Natural killer cell treated with Interleukin-12 subunit alpha and Interleukin-12 subunit beta and Interleukin-15 and Interleukin-18, amount 100 ng/mL, for 72 hours (primary cell): ENCODE measurements around the gene SEMA3B. TPM values are rescaled to one million over a fixed set of nuclear protein-coding genes. Genes with fewer than 3 reads are reported as not detected.
"Not testable (repeated sequence)": the region's sequence is repeated elsewhere in the genome, so short reads cannot be mapped to it uniquely, and the experiment has no call there.

Source experiments
- ATAC-seq, 2 donors: fragments of 150-1000 bp; cut with Tn5 transposase in 1 of 2; sonication (Bioruptor Pico), chemical (Tn5 transposase) in 1 of 2; 2 replicates each; pipeline ENCODE4 v1.10.0; 2021
- DNase-seq: peaks from one replicate; pipeline ENCODE4 v3.0.0; 2022; ENCODE audit warnings: low spot score
- H3K27ac Mint-ChIP-seq, 2 donors: 1 replicate in 1 of 2; 2 replicates in 1 of 2; pipeline ENCODE4 v1.8.0; 2022; ENCODE audit warnings: mixed read lengths in 2 of 2, mild to moderate bottlenecking in 1 of 2, moderate library complexity in 1 of 2
- H3K27me3 Mint-ChIP-seq, 2 donors: 1 replicate in 1 of 2; 2 replicates in 1 of 2; pipeline ENCODE4 v1.8.0; 2022; ENCODE audit warnings: mixed read lengths in 2 of 2
- H3K36me3 Mint-ChIP-seq: one replicate; pipeline ENCODE4 v1.8.0; 2022; ENCODE audit warnings: mixed read lengths
- H3K4me1 Mint-ChIP-seq, 2 donors: 1 replicate in 1 of 2; 2 replicates in 1 of 2; pipeline ENCODE4 v1.8.0; 2022; ENCODE audit warnings: low read depth in 2 of 2, mixed read lengths in 2 of 2, mild to moderate bottlenecking in 1 of 2
- H3K4me3 Mint-ChIP-seq: one replicate; pipeline ENCODE4 v1.8.0; 2022; ENCODE audit warnings: mixed read lengths
- H3K9me3 Mint-ChIP-seq: 2 replicates; pipeline ENCODE4 v1.8.0; 2022; ENCODE audit warnings: mixed read lengths
- total RNA-seq, 2 donors: library from RNA; stranded (reverse); gene quantifications; one replicate each; pipeline ENCODE4 v1.2.3, GENCODE V29; 2022

The SEMA3B gene
- total RNA-seq, 2 donors from 2014 or later: 0.89 to 1.2 TPM

DNA sequence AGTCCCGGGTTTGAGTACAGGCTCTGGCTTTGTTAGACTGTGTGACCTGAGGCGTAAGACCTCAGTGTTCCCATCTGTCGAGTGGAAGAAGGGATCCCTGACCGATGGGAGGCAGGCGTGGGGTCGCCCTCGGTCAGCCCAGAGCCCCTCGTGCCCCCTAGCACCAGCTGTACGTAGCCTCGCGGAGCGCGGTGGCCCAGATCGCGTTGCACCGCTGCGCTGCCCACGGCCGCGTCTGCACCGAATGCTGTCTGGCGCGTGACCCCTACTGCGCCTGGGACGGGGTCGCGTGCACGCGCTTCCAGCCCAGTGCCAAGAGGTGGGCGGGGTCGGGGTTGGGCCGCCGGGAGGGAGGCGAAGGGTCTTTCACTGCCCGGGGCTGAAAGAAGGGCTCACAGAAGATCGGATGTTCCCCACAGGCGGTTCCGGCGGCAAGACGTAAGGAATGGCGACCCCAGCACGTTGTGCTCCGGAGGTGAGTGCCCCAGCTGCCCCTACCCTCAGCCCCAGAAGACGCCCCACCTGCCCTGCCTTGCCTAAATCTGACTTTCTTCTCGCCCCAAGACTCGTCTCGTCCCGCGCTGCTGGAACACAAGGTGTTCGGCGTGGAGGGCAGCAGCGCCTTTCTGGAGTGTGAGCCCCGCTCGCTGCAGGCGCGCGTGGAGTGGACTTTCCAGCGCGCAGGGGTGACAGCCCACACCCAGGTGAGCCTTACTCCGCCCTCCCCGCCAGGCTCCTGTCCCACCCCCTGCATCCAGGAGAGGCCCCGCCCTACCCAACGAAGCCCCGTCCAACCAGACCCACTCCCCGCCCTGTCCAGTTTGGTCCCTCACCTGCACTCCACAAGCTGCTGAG, 6.4 kb downstream of the SEMA3B start:
- Mint-ChIP-seq H3K36me3 (no peaks in the 10 kb centered on the region), H3K27ac (no peak overlapping the region), H3K4me3 (peak overlapping the region; percentile 21), H3K4me1 (peaks cover 20 to 22% of the 10 kb centered on the region in 2 donors), H3K27me3 (peaks cover 21 to 24% of the 10 kb centered on the region in 2 donors), H3K9me3 (no peaks in the 10 kb centered on the region)
- DNase-seq (no peak), ATAC-seq (no peak)

DNA sequence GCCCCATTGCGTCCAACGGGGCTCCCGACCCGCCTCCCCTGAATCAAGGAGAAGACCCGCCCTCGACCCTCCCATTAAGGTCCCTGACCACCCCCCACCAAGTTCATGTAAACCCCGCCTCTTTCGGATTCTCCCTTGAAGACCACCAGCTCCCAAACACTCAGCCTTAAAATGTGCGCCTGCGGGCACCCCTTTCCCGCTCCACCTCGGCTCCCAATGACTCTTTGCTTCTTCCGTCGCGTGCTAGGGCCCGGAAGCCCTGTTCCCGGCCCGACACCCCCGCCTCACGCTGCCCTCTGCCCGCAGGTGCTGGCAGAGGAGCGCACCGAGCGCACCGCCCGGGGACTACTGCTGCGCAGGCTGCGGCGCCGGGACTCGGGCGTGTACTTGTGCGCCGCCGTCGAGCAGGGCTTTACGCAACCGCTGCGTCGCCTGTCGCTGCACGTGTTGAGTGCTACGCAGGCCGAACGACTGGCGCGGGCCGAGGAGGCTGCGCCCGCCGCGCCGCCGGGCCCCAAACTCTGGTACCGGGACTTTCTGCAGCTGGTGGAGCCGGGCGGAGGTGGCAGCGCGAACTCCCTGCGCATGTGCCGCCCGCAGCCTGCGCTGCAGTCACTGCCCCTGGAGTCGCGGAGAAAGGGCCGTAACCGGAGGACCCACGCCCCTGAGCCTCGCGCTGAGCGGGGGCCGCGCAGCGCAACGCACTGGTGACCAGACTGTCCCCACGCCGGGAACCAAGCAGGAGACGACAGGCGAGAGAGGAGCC, 7.2 kb downstream of the SEMA3B start:
- H3K4me3 Mint-ChIP-seq: no peak overlapping the region
- no peaks in the 10 kb centered on the region for H3K36me3 Mint-ChIP-seq
- H3K27ac Mint-ChIP-seq: no peak overlapping the region
- peaks cover 21 to 24% of the 10 kb centered on the region in 2 donors for H3K27me3 Mint-ChIP-seq
- H3K4me1 Mint-ChIP-seq: peaks cover 20 to 22% of the 10 kb centered on the region in 2 donors
- no peaks in the 10 kb centered on the region for H3K9me3 Mint-ChIP-seq
- ATAC-seq (no peak), DNase-seq (no peak)

DNA sequence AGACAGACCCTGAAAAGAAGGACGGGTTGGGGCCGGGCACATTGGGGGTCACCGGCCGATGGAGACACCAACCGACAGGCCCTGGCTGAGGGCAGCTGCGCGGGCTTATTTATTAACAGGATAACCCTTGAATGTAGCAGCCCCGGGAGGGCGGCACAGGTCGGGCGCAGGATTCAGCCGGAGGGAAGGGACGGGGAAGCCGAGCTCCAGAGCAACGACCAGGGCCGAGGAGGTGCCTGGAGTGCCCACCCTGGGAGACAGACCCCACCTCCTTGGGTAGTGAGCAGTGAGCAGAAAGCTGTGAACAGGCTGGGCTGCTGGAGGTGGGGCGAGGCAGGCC, 7.8 kb downstream of the SEMA3B start:
- ATAC-seq (no peak), DNase-seq (no peak)
- Mint-ChIP-seq H3K27ac (no peak overlapping the region), H3K4me3 (no peak overlapping the region), H3K9me3 (no peaks in the 10 kb centered on the region), H3K36me3 (no peaks in the 10 kb centered on the region), H3K27me3 (peaks cover 21 to 24% of the 10 kb centered on the region in 2 donors), H3K4me1 (peaks cover 16 to 22% of the 10 kb centered on the region in 2 donors)

DNA sequence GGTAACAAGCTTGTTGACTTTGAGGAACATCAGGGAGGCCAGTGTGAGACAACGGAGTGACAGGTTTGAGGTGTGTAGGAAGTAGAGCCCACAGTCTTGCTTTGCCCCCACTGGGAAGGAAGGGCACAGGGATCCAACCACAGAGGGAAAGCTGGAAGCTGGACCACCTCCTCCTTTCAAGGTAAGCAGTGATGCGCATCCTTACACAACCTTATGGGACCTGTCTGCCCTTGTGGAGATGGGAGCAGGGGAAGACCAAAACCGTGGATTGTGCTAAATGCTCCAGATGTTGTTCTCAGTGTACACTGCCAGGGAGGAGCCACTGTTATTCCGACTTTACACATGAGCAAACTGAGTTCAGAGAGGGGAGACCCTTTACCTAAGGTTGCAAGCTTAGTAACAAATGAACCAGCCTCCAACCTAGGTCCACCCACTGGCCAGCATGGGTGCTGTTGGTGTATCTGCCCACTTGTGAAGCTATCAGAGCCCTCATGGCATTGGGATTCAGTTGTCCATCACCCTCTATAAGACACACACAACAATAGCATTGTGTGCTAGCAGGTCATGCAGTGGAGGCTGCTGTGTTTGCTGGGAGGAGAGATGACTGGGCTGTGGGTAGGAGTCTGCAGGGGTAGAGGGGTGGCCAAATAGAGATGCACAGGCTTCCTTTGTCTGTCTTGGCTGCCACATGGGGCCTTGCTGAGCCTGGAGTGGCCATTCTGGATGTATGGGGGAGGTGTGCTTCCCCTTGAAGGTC, 9.4 kb downstream of the SEMA3B start:
- H3K4me1 Mint-ChIP-seq: peaks cover 11 to 16% of the 10 kb centered on the region in 2 donors
- no peak overlapping the region for H3K4me3 Mint-ChIP-seq
- no peaks in the 10 kb centered on the region for H3K36me3 Mint-ChIP-seq
- DNase-seq: no peak
- ATAC-seq: peak in 1 of 2 donors; percentile 15
- no peaks in the 10 kb centered on the region for H3K9me3 Mint-ChIP-seq
- H3K27me3 Mint-ChIP-seq: peaks cover 18% of the 10 kb centered on the region in 2 donors
- no peak overlapping the region for H3K27ac Mint-ChIP-seq

DNA sequence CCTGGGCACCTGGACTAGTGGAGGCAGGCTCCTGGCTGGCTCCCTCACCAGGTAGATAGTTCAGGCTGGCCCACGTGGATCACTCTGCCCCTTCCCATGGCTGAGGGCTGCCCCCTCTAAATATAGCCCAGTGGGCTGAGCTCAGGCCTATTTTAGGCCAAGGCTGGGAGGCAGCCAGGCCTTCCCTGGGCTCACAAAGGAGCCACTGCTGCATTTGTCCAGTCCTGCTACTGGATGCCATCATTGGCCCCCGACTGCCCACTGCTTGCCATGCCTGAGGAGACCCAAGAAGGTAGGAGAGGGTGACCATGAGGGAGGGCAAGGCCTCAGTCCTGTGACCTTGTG, 9.9 kb downstream of the SEMA3B start, which contains the start of gene LSMEM2:
LSMEM2 (plus strand) TSS at position 208 of the 345 bp plus-strand sequence; CDS start at position 235, 27 bp downstream.
- no peak within 1 kb of the TSS for H3K27ac Mint-ChIP-seq
- no peak within 1 kb of the TSS for H3K4me3 Mint-ChIP-seq
- no peaks in the 10 kb centered on the region for H3K9me3 Mint-ChIP-seq
- H3K36me3 Mint-ChIP-seq: no peaks in the 10 kb centered on the region
- H3K4me1 Mint-ChIP-seq: peaks cover 11 to 16% of the 10 kb centered on the region in 2 donors
- no peak for ATAC-seq
- H3K27me3 Mint-ChIP-seq: peaks cover 18% of the 10 kb centered on the region in 2 donors
- DNase-seq: no peak

DNA sequence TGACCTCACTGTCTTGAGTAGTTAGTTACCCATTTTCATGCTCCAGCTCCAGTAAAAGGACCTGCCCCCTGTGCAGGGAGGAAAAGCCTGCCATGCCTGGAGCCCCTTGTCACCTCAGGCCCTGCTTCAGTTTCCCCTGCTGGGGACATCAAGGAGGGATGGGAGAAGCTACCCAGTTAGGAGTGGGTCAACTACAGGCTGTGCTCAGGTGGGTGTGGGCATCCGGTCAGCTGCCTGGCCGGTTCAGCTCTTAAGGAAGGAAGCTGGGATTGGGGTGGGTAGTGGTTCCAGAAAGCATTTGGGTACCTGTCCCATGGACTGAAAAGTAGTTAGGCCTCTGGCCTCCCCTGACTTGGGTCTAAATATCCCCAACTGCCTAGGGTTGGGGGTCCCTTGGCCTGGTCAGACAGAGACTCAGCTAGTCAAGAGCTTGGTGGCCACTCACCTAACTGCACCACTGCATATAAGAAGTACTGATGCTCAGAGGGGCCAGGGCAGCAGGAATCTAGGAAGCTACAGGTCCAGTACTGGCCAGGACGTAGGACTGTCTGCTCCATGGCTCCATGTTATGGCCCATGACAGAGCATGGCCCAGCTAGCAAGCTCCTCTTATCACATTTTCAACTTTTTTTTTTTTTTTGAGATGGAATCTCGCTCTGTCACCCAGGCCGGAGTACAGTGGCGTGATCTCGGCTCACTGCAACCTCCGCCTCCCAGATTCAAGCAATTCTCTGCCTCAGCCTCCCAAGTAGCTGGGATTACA, 10.5 kb downstream of the SEMA3B start:
- ATAC-seq: no peak

DNA sequence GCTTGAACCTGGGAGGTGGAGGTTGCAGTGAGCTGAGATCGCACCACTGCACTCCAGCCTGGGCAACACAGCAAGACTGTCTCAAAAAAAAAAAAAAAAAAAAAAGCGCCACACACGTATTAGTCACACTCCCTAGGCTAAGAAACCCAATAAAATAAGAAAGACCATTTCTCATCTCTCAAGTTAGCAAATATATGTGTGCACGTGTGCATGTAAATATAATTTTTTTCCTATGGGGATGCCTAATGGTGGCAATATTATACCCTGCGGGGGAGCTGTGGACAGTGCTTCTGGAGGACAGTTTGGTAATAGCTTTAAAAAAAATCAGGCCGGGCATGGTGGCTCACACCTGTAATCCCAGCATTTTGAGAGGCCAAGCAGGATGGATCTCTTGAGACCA, 15.2 kb downstream of the SEMA3B start:
- not testable (repeated sequence) for H3K4me3 Mint-ChIP-seq, H3K9me3 Mint-ChIP-seq, H3K27me3 Mint-ChIP-seq, ATAC-seq, H3K4me1 Mint-ChIP-seq, H3K36me3 Mint-ChIP-seq, DNase-seq, H3K27ac Mint-ChIP-seq

More for the DNA sequence above, 10.5 kb downstream of the SEMA3B start:
- H3K4me3 Mint-ChIP-seq: no peak overlapping the region
- H3K27ac Mint-ChIP-seq: no peak overlapping the region
- no peak for DNase-seq
- peaks cover 13 to 14% of the 10 kb centered on the region in 2 donors for H3K27me3 Mint-ChIP-seq
- peaks cover 6 to 11% of the 10 kb centered on the region in 2 donors for H3K4me1 Mint-ChIP-seq
- H3K36me3 Mint-ChIP-seq: no peaks in the 10 kb centered on the region
- no peaks in the 10 kb centered on the region for H3K9me3 Mint-ChIP-seq

DNA sequence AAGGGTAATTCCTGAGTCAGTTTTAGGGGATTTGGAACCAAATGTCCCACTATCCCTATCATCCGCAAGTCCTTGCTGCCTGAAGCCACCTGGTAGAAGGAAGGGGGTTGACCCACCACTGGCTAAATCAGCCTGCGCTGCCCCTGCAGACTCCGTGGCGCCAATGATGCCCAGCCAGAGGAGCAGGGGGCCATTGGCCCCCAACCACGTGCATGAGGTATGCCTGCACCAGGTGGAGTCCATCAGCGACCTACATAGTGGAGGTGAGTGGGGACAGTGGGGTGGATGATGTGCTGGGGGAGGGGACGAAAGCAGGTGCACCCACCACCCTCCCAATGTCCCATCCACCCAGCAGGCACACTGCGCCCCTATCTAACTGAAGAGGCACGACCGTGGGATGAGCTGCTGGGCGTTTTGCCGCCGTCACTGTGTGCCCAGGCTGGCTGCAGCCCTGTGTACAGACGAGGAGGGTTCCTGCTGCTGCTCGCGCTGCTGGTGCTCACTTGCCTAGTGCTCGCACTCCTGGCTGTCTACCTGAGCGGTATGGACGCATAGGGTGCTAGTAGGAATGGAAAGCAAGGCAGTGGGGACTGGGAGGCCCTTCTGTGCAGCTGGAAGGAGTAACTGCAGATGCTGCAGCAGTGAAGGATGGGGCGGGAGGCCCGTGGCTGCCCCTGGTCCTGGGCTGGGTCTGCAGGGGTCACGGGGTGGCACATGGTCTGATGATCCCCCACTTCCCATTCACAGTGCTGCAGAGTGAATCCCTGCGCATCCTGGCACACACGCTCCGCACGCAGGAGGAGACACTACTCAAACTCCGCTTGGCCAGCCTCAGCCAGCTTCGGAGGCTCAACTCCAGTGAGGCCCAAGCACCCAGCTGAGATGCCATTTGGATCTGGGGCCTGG, 17.6 kb downstream of the SEMA3B start:
- no peak overlapping the region for H3K27ac Mint-ChIP-seq
- no peaks in the 10 kb centered on the region for H3K27me3 Mint-ChIP-seq
- DNase-seq: no peak
- no peaks in the 10 kb centered on the region for H3K36me3 Mint-ChIP-seq
- H3K9me3 Mint-ChIP-seq: no peaks in the 10 kb centered on the region
- H3K4me1 Mint-ChIP-seq: peaks cover 4 to 6% of the 10 kb centered on the region in 2 donors
- H3K4me3 Mint-ChIP-seq: no peak overlapping the region
- no peak for ATAC-seq

DNA sequence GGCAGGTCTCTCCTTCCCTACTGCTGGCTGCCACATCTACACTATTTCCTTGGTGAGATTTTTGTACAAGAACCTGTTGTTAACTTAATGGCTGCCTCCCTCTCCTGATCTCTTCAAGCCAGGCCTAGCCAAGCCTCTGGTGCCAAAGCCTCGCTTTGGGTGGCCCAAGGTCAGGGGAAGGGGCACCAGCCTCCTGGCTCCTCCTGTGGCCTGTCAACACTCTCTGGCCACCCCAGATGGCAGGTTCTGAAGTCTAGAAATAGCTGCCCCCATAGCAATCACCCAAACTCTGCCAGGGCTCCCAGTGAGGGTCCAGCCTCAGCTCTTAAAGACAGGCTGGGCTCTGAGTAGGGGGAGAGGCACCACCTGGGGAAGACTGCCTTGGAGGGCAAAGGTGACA, 18.3 kb downstream of the SEMA3B start:
- peaks cover 4 to 8% of the 10 kb centered on the region in 2 donors for H3K4me1 Mint-ChIP-seq
- DNase-seq (no peak), ATAC-seq (no peak)
- no peaks in the 10 kb centered on the region for H3K9me3 Mint-ChIP-seq
- H3K4me3 Mint-ChIP-seq: no peak overlapping the region
- no peak overlapping the region for H3K27ac Mint-ChIP-seq
- no peaks in the 10 kb centered on the region for H3K36me3 Mint-ChIP-seq
- H3K27me3 Mint-ChIP-seq: no peaks in the 10 kb centered on the region

DNA sequence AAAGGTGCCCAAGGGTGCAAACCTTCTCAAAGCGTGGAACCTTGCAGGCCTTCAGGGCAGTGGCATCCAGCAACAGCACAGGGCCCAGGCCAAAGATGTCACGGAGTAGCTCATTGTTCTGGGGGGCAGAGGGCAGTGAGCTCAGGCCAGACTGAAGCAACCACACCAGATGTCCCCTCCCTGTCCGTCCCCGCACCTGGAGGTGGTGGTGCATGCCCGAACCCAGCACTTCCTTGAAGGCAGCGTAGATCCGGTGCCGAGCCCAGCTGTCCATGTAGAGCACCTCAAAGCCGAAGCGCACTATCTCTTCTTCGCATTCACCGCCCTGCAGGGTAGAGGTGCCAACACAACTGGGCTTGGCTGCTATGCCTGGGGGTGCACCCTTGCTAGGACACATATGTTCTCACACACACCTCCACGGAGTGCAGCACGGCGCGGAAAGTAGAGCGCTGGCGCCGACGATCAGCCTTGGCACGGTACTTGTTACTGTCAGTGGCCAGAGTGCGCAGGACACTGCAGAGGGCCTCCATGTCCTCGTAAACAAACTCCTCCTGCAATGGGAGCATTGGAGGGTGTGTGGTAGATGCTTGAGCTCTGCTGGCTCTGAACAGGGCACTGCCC, 19.6 kb downstream of the SEMA3B start:
- no peaks in the 10 kb centered on the region for H3K36me3 Mint-ChIP-seq
- no peak overlapping the region for H3K27ac Mint-ChIP-seq
- H3K27me3 Mint-ChIP-seq: no peaks in the 10 kb centered on the region
- no peak for ATAC-seq
- H3K4me1 Mint-ChIP-seq: peaks cover 12 to 17% of the 10 kb centered on the region in 2 donors
- H3K9me3 Mint-ChIP-seq: no peaks in the 10 kb centered on the region
- no peak for DNase-seq
- H3K4me3 Mint-ChIP-seq: no peak overlapping the region

DNA sequence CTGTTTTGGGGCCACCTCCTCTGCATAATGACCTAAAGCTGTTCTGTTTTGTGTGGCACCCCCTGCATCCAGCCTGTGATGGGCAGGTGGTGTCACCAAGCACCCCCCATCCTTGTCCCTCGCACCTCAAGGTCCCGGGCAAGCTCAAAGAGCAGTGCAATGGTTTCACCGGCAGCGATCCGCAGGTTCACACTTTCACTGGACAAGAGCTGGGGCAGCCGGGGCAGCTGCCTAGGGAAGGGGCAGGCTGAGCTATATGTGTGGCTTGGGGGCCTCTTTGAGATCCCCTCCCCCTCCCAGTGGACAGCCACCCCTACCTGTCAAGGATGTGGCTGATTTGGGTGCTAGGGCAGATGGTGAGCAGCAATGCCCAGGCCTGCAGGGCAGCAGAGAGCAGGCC, 20.2 kb downstream of the SEMA3B start:
- Mint-ChIP-seq H3K9me3 (no peaks in the 10 kb centered on the region), H3K36me3 (no peaks in the 10 kb centered on the region), H3K4me3 (peak overlapping the region; percentile 10), H3K4me1 (peaks cover 12 to 17% of the 10 kb centered on the region in 2 donors), H3K27ac (no peak overlapping the region), H3K27me3 (no peaks in the 10 kb centered on the region)
- ATAC-seq (no peak), DNase-seq (no peak)

DNA sequence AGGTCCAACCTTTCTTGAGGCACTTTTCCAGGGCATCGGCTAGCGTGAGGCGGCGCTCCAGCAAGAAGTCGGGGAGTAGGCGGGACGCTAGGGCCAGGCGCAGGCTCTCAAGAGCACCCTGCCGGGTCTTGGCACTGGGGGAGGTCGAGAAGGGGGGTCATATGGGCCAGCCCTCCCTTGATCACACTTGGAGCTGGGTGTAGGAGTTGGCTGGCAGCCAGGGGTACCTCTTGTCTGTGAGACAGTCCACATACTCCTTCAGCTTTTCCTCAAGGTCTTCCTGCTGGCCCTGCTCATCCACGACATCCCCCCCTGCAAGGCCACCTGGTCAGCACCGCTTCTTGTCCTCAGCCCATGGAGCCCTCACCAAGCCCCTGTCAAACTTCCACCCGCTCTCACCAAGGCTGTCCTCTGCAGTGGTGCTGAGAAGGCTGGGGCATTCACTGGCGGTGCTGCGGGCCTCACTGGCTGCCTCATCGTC, 21.3 kb downstream of the SEMA3B start:
- DNase-seq (no peak), ATAC-seq (no peak)
- no peaks in the 10 kb centered on the region for H3K36me3 Mint-ChIP-seq
- H3K27me3 Mint-ChIP-seq: no peaks in the 10 kb centered on the region
- no peak overlapping the region for H3K27ac Mint-ChIP-seq
- H3K4me1 Mint-ChIP-seq: peaks cover 12 to 17% of the 10 kb centered on the region in 2 donors
- peak overlapping the region; percentile 41 for H3K4me3 Mint-ChIP-seq
- H3K9me3 Mint-ChIP-seq: no peaks in the 10 kb centered on the region
